ENCODE results near the gene PPP6C.
"Not testable (repeated sequence)": the region's sequence is repeated elsewhere in the genome, so short reads cannot be mapped to it uniquely, and the experiment has no call there.

PPP6C gene

GRCh38 chr9:125140576-125140975, 49.0 kb downstream of the PPP6C start:
- no peak for DNase-seq

- no peak for DNase-seq
Observed at GRCh38 chr9:125137200-125137599, 52.4 kb downstream of the PPP6C start.

GRCh38 chr9:125134976-125135375, 54.6 kb downstream of the PPP6C start:
- no peak for DNase-seq

GRCh38 chr9:125133403-125134329, 55.9 kb downstream of the PPP6C start:
- DNase-seq = no peak

- DNase-seq = no peak
Observed at GRCh38 chr9:125131778-125132177, 57.8 kb downstream of the PPP6C start.

- peak in 3 of 4 experiments; percentile 25 to 71 (median 58) for DNase-seq
Observed at GRCh38 chr9:125126019-125126746, 63.4 kb downstream of the PPP6C start.

- no peak for DNase-seq
Observed at GRCh38 chr9:125125523-125125922, 64.1 kb downstream of the PPP6C start.

GRCh38 chr9:125121146-125121545, 68.5 kb downstream of the PPP6C start:
- no peak for DNase-seq

- DNase-seq = no peak
Observed at GRCh38 chr9:125119643-125120286, 69.8 kb downstream of the PPP6C start.

GRCh38 chr9:125118696-125119095, 70.9 kb downstream of the PPP6C start:
- DNase-seq = not testable (repeated sequence)

GRCh38 chr9:125114503-125114902, 75.1 kb downstream of the PPP6C start:
- not testable (repeated sequence) for DNase-seq

- DNase-seq = no peak
Observed at GRCh38 chr9:125110464-125110863, 79.1 kb downstream of the PPP6C start.

GRCh38 chr9:125108541-125108940, 81.1 kb downstream of the PPP6C start:
- not testable (repeated sequence) for DNase-seq

- no peak for DNase-seq
Observed at GRCh38 chr9:125106285-125106893, 83.2 kb downstream of the PPP6C start.

GRCh38 chr9:125103770-125104460, 85.7 kb downstream of the PPP6C start:
- DNase-seq = no peak

- no peak for DNase-seq
Observed at GRCh38 chr9:125103021-125103420, 86.6 kb downstream of the PPP6C start.

GRCh38 chr9:125100822-125101221, 88.8 kb downstream of the PPP6C start:
- DNase-seq = no peak

GRCh38 chr9:125099816-125100215, 89.8 kb downstream of the PPP6C start:
- no peak for DNase-seq
